Measurements from ENCODE around the gene MAP1LC3B2. TPM values are rescaled to one million over a fixed set of nuclear protein-coding genes. Genes with fewer than 3 reads are reported as not detected.

MAP1LC3B2 gene
- total RNA-seq, 4 donors from 2014 or later = 1.1 to 2.5 TPM; not detected in 2

GRCh38 chr12:116578051-116578450 lies 18.9 kb downstream of the MAP1LC3B2 start:
- H3K4me3 ChIP-seq = no peak overlapping the region
- no peaks in the 10 kb centered on the region for H3K4me1 ChIP-seq
- H3K27ac ChIP-seq = no peak overlapping the region
- WGBS, 2 donors (ENCODE audit: low coverage in 1 of 2) = 86 to 87% methylated on average over 1 of the region's 1 CpG
- no peaks in the 10 kb centered on the region for H3K27me3 ChIP-seq
- intact Hi-C loops (cut with DNase I; ENCODE audit: low total_unique reads) (no loop called here), in situ Hi-C loops (cut with MboI; ENCODE audit: low pct_ligation_motif_present in 1 of 4, low pct_unique_long_range_greater_than_20kb in 1 of 4, low sequenced_read_pairs in 3 of 4) (no loop called here)
- no peaks in the 10 kb centered on the region for H3K36me3 ChIP-seq
- DNase-seq = no peak
- H3K9me3 ChIP-seq = no peaks in the 10 kb centered on the region
- no peak for TF ChIP-seq EP300 (IDR thresholded peaks at IDR 0.05; ENCODE audit: low read depth)
- no peak for TF ChIP-seq POLR2AphosphoS5 (IDR thresholded peaks at IDR 0.05)
- no peak for TF ChIP-seq POLR2A (IDR thresholded peaks at IDR 0.05)
- no peak for TF ChIP-seq CTCF (IDR thresholded peaks at IDR 0.05)

GRCh38 chr12:116582610-116583009 lies 23.4 kb downstream of the MAP1LC3B2 start:
- in situ Hi-C loops (cut with MboI; ENCODE audit: low pct_ligation_motif_present in 1 of 4, low pct_unique_long_range_greater_than_20kb in 1 of 4, low sequenced_read_pairs in 3 of 4) = no loop called here
- Histone ChIP-seq H3K36me3 (no peaks in the 10 kb centered on the region), H3K27ac (no peak overlapping the region), H3K4me3 (no peak overlapping the region), H3K4me1 (no peaks in the 10 kb centered on the region), H3K9me3 (no peaks in the 10 kb centered on the region), H3K27me3 (no peaks in the 10 kb centered on the region)
- intact Hi-C loops (cut with DNase I; ENCODE audit: low total_unique reads) = loop anchor here (10.0 kb wide), 1 partner anchor 128 kb away; no protein-coding TSS in a partner anchor
- no peak for DNase-seq
- WGBS, 2 donors (ENCODE audit: low coverage in 1 of 2) = 72 to 87% methylated on average over 10 to 11 of the region's 11 CpGs
- TF ChIP-seq CTCF (IDR thresholded peaks at IDR 0.05) (no peak), EP300 (IDR thresholded peaks at IDR 0.05; ENCODE audit: low read depth) (no peak), POLR2AphosphoS5 (IDR thresholded peaks at IDR 0.05) (no peak)

- no peaks in the 10 kb centered on the region for H3K27me3 ChIP-seq
- no peak for TF ChIP-seq POLR2A (IDR thresholded peaks at IDR 0.05)
- no peak for TF ChIP-seq EP300 (IDR thresholded peaks at IDR 0.05; ENCODE audit: low read depth)
- TF ChIP-seq CTCF (IDR thresholded peaks at IDR 0.05) = no peak
- TF ChIP-seq POLR2AphosphoS5 (IDR thresholded peaks at IDR 0.05) = no peak
- no peaks in the 10 kb centered on the region for H3K4me1 ChIP-seq
- DNase-seq = no peak
- WGBS, 2 donors (ENCODE audit: low coverage in 1 of 2) = 84 to 87% methylated on average over 6 of the region's 6 CpGs
- in situ Hi-C loops (cut with MboI; ENCODE audit: low pct_ligation_motif_present in 1 of 4, low pct_unique_long_range_greater_than_20kb in 1 of 4, low sequenced_read_pairs in 3 of 4) = no loop called here
- no peak overlapping the region for H3K27ac ChIP-seq
- H3K36me3 ChIP-seq = no peaks in the 10 kb centered on the region
- intact Hi-C loops (cut with DNase I; ENCODE audit: low total_unique reads) = loop anchor here (10.0 kb wide), 1 partner anchor 128 kb away; no protein-coding TSS in a partner anchor
- no peak overlapping the region for H3K4me3 ChIP-seq
- no peaks in the 10 kb centered on the region for H3K9me3 ChIP-seq
These were observed 24.0 kb downstream of the MAP1LC3B2 start for GRCh38 chr12:116583129-116583694.

GRCh38 chr12:116587270-116587669 lies 28.1 kb downstream of the MAP1LC3B2 start:
- intact Hi-C loops (cut with DNase I; ENCODE audit: low total_unique reads) (loop anchor here (10.0 kb wide), 1 partner anchor 132 kb away; no protein-coding TSS in a partner anchor), in situ Hi-C loops (cut with MboI; ENCODE audit: low pct_ligation_motif_present in 1 of 4, low pct_unique_long_range_greater_than_20kb in 1 of 4, low sequenced_read_pairs in 3 of 4) (no loop called here)
- no peak overlapping the region for H3K4me3 ChIP-seq

More at GRCh38 chr12:116587270-116587669, 28.1 kb downstream of the MAP1LC3B2 start:
- Histone ChIP-seq H3K27ac (no peak overlapping the region), H3K36me3 (no peaks in the 10 kb centered on the region), H3K9me3 (no peaks in the 10 kb centered on the region), H3K4me1 (peaks cover 0 to 9% (median 7%) of the 10 kb centered on the region in 4 donors), H3K27me3 (no peaks in the 10 kb centered on the region)
- TF ChIP-seq EP300 (IDR thresholded peaks at IDR 0.05; ENCODE audit: low read depth) (no peak), POLR2A (IDR thresholded peaks at IDR 0.05) (no peak), CTCF (IDR thresholded peaks at IDR 0.05) (no peak), POLR2AphosphoS5 (IDR thresholded peaks at IDR 0.05) (no peak)
- 87 to 98% methylated on average over 2 of the region's 2 CpGs for WGBS, 2 donors (ENCODE audit: low coverage in 1 of 2)
- DNase-seq = no peak
